GM21825 (cell line): Measurements from ENCODE around the gene ATM.

ENCODE experiments used
- ATAC-seq: cut with Tn5 transposase; IDR thresholded peaks from one replicate; pipeline ENCODE4 v1.9.1; 2021; ENCODE audit warnings: mild to moderate bottlenecking, moderate library complexity; ENCODE audit not compliant: unreplicated experiment

Gene ATM

GRCh38 chr11:108218912-108219783, 3.7 kb upstream of the ATM start:
- no peak for ATAC-seq

- ATAC-seq, result no peak
Measured at GRCh38 chr11:108220721-108221336, 2.0 kb upstream of the ATM start.

GRCh38 chr11:108221371-108221770, 1.5 kb upstream of the ATM start:
- ATAC-seq, result no peak

GRCh38 chr11:108221911-108222573, 825 bp upstream of the ATM start:
- ATAC-seq, result peak; percentile 0

GRCh38 chr11:108223348-108224149, 682 bp downstream of the ATM start:
- ATAC-seq, result peak; percentile 23

GRCh38 chr11:108224366-108224765, 1.5 kb downstream of the ATM start:
- ATAC-seq, result no peak

GRCh38 chr11:108224911-108225786, 2.3 kb downstream of the ATM start:
- ATAC-seq, result no peak

GRCh38 chr11:108226036-108226435, 3.2 kb downstream of the ATM start:
- ATAC-seq, result no peak

- ATAC-seq, result no peak
Measured at GRCh38 chr11:108228251-108228650, 5.4 kb downstream of the ATM start.

GRCh38 chr11:108233277-108233945, 10.5 kb downstream of the ATM start:
- no peak for ATAC-seq

- ATAC-seq, result no peak
Measured at GRCh38 chr11:108235192-108235591, 12.3 kb downstream of the ATM start.

GRCh38 chr11:108235633-108236032, 12.8 kb downstream of the ATM start:
- no peak for ATAC-seq

- ATAC-seq, result peak; percentile 54
Measured at GRCh38 chr11:108237058-108237481, 14.2 kb downstream of the ATM start.

GRCh38 chr11:108239076-108239475, 16.2 kb downstream of the ATM start:
- no peak for ATAC-seq

- no peak for ATAC-seq
Measured at GRCh38 chr11:108241330-108242037, 18.6 kb downstream of the ATM start.

GRCh38 chr11:108242422-108242821, 19.6 kb downstream of the ATM start:
- no peak for ATAC-seq

GRCh38 chr11:108246308-108246707, 23.4 kb downstream of the ATM start:
- no peak for ATAC-seq

- ATAC-seq, result no peak
Measured at GRCh38 chr11:108246885-108247284, 24.0 kb downstream of the ATM start.

- ATAC-seq, result no peak
Measured at GRCh38 chr11:108253176-108253575, 30.3 kb downstream of the ATM start.
